22Rv1 (cell line): ENCODE measurements around the gene RACGAP1.

Source experiments
- H3K27ac ChIP-seq: fragments of 450-650 bp; 2 replicates; pipeline ENCODE4 v1.5.1; 2017
- ZFX ChIP-seq: fragments of 450-650 bp; IDR thresholded peaks from 2 replicates; pipeline ENCODE4 v1.6.1; 2017; ENCODE audit warnings: antibody characterized with exemption, borderline replicate concordance
- TF ChIP-seq, protein P1 (sequence below): fragments of 450-650 bp; IDR thresholded peaks from 2 replicates; pipeline ENCODE4 v1.5.1; 2017; ENCODE audit warnings: mild to moderate bottlenecking

The RACGAP1 gene

DNA sequence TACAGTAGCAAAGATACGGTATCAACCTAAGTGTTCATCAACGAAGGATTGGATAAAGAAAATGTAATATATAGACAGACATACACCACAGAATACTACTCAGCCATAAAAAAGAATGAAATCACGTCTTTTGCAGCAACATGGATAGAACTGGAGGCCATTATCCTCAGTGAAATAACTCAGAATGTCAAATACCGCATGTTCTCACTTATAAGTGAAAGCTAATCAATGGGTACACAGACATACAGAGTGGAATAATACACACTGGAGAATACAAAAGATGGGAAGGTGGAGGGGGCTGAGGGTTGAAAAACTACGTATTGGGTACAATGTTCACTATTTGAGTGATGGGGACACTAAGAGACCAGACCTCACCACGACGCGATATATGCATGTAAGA lies 1.1 kb downstream of the RACGAP1 start:
- no peak for TF ChIP-seq ZFX
- TF ChIP-seq, protein P1, sequence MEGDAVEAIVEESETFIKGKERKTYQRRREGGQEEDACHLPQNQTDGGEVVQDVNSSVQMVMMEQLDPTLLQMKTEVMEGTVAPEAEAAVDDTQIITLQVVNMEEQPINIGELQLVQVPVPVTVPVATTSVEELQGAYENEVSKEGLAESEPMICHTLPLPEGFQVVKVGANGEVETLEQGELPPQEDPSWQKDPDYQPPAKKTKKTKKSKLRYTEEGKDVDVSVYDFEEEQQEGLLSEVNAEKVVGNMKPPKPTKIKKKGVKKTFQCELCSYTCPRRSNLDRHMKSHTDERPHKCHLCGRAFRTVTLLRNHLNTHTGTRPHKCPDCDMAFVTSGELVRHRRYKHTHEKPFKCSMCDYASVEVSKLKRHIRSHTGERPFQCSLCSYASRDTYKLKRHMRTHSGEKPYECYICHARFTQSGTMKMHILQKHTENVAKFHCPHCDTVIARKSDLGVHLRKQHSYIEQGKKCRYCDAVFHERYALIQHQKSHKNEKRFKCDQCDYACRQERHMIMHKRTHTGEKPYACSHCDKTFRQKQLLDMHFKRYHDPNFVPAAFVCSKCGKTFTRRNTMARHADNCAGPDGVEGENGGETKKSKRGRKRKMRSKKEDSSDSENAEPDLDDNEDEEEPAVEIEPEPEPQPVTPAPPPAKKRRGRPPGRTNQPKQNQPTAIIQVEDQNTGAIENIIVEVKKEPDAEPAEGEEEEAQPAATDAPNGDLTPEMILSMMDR, result no peak
- H3K27ac ChIP-seq, result peak overlapping the region; percentile 70

DNA sequence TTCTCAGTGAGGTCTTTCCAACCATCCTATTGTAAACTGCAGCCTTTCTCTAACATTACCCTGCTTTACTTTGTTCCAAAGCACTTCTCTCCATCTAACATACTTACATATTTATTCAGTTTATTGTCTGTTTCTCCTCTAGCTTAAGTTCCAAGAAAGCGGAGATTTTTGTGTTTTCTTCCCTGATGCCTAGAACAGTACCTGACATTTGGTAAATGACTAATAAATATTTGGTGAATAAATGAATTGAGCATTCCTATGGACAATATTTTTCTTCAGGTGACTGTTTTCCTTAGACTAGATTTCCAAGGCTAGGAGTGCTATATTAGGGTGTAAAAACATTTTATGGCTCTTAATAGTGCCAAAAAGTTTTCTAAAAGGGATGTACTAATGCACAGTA lies 2.4 kb downstream of the RACGAP1 start:
- no peak overlapping the region for H3K27ac ChIP-seq
- no peak for TF ChIP-seq ZFX
- TF ChIP-seq, protein P1, result no peak

DNA sequence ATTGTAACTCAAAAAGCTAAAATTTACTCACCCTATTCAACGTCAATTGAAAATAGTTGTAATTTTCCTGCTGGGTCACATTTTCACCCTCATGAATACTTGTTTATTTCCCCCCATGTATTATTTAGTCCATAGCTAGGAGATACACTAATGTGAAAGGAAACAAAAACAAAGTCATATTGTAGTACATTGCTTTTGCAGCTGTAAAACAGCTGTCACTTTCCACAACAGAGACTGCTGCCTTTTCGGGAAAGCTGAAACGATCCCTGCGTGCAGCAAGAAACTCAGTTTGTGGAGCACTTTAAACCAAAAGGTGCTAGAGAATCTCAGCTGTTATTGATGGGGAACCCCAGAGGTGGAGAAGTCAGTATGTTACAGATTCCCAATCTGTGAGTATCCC lies 4.3 kb downstream of the RACGAP1 start:
- TF ChIP-seq ZFX, result no peak
- TF ChIP-seq, protein P1, result no peak

DNA sequence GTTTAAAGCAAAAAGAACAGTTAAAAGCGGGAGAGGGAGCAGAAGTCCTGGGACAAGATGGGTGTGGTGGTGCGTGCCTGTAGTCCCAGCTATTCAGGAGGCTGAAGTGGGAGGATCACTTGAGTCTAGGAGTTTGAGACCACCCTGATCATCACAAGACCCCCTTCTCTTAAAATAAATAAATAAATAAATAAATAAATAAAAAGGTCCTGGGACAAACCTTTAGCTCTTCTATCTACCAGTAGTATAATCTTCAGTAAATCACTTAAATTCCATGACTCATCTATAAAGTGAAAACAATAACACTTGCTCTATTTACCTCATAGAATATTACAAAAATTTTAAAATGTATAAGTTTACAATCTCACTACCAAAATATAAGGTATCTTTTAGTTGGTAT lies 5.8 kb downstream of the RACGAP1 start:
- no peak overlapping the region for H3K27ac ChIP-seq
- no peak for TF ChIP-seq ZFX
- TF ChIP-seq, protein P1, result no peak

More for the DNA sequence above, 4.3 kb downstream of the RACGAP1 start:
- H3K27ac ChIP-seq, result no peak overlapping the region

DNA sequence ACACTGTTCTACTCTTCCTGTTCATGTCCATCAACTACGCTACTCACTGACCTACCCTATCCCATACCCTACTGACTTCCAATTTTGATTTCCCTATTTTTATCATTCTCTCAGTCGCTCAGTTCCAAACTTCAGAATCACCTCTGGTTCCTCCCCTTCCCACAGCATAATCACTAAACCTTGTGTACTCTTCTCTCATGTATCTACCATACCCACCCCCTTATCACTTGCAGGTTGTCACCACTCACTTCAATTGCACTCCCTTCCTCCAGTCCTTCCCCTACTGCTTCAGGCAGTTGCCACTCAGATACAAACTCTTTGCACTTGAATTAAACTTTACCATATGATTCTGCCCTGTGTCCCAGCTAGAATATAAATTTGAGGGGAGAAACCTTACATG lies 6.3 kb downstream of the RACGAP1 start:
- H3K27ac ChIP-seq, result no peak overlapping the region
- TF ChIP-seq, protein P1, result no peak
- TF ChIP-seq ZFX, result no peak

DNA sequence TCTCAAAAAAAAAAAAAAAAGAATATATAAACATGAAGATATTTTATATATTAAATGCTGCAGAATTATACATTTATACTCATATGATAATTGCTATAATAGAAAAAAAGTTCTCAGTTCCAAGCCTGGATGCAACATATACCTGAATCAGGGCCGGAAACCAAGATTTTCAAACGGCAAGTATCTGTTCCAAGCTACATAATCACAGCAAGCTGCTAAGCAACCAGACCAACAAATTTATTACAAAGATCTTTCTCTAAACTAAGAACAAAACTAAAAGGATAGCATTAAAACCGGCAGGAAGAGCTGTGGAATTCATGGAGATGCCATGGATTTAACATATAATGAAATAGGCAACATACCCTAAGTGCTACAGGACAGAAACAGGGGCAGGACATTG lies 7.1 kb downstream of the RACGAP1 start:
- no peak overlapping the region for H3K27ac ChIP-seq
- TF ChIP-seq ZFX, result no peak
- TF ChIP-seq, protein P1, result no peak

DNA sequence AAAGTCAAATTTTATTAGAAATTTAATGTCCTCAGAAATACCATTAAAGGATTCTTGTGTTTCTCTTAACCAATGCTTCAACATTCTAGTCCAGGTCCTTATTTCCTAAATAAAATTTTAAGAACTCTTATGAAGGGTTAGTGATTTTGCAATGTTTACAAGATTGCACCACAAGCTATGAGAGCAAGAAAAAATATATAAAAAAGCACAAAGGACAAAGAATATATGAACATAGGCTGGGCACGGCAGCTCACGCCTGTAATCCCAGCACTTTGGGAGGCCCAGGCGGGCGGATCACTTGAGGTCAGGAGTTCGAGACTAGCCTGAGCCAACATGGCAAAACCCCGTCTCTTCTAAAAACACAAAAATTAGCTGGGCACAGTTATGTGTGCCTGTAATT lies 7.7 kb downstream of the RACGAP1 start:
- no peak for TF ChIP-seq ZFX
- TF ChIP-seq, protein P1, result no peak
- H3K27ac ChIP-seq, result no peak overlapping the region
